HG03097 (cell line): ENCODE data around the gene ATPAF2.

Experiments used
- ATAC-seq: cut with Tn5 transposase; IDR thresholded peaks from one replicate; pipeline ENCODE4 v1.9.1; 2021; ENCODE audit not compliant: unreplicated experiment, low FRiP score

Gene ATPAF2

DNA sequence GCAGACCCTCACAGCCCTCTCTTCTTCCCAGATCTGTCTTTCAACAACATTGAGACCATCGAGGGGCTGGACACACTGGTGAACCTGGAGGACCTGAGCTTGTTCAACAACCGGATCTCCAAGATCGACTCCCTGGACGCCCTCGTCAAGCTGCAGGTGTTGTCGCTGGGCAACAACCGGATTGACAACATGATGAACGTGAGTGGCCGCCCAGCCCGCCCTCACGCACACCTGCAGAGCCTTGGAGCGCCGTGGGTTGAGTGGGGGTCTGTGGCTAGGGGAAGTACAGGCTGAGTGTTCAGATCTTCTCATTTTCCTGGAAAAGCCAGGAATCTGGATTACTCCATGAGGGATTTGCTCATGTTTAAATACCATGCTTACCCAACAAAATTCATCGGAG lies 51.1 kb downstream of the ATPAF2 start:
- no peak for ATAC-seq

GRCh38 chr17:17987187-17987896 lies 51.6 kb downstream of the ATPAF2 start:
- ATAC-seq = no peak

GRCh38 chr17:17985555-17985954 lies 53.4 kb downstream of the ATPAF2 start:
- no peak for ATAC-seq

DNA sequence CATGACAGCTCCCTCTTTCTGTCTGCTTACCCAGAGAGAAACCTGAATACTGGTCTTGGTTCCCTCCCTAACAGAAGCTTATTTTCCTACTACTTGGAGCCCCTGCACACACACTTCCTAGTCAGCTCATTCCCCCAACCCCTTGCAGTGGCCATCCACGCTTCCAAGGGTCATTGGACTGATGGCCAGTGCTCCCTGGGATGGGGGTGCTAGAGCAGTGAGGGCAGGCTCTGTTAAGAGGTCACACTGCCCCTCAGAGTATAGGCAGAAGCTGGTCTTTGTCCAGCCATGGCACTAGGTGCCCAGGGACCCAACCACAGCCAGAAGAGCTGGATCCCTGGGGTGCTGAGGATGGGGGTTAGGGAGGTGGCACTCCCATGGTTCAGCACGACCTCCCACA lies 53.8 kb downstream of the ATPAF2 start:
- ATAC-seq = no peak

- no peak for ATAC-seq
Observed at GRCh38 chr17:17983776-17984175, 55.2 kb downstream of the ATPAF2 start.

GRCh38 chr17:17983376-17983775 lies 55.6 kb downstream of the ATPAF2 start:
- no peak for ATAC-seq

- ATAC-seq = no peak
Observed at GRCh38 chr17:17982801-17983200, 56.2 kb downstream of the ATPAF2 start.

- no peak for ATAC-seq
Observed at GRCh38 chr17:17981330-17981729, 57.6 kb downstream of the ATPAF2 start.

GRCh38 chr17:17979778-17980177 lies 59.2 kb downstream of the ATPAF2 start:
- ATAC-seq = no peak

GRCh38 chr17:17978481-17979424 lies 60.2 kb downstream of the ATPAF2 start:
- ATAC-seq = no peak

DNA sequence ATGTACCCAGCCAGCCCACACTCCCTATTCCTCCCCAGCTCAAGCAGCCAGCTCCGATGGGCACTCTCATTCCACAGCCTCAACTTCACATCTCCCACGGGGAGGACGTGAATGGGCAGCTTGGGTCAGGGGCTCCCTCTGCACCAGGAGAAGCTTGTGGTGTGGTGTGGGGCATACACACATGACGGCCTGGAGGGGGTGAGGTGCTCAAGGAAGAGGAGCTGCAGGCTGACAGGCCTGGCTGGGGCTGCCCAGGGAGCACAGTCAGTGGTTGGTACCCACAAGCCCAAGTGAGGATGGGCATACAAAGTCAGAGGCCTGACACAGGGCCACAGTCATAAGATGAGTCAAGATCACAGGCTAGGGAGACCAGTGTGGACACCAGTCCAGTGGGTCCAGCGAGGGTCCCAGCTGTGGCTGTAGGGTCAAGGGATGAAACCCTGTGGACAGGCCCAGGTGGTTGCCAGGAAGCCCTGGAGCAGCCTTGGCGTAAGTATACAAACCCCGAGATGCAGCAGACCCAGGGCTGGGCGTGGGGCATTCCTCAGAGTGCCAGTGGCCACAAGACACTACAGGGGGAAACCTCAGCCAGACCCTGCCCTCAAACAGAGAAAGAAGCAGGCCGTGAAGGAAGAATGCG lies 61.9 kb downstream of the ATPAF2 start:
- no peak for ATAC-seq

DNA sequence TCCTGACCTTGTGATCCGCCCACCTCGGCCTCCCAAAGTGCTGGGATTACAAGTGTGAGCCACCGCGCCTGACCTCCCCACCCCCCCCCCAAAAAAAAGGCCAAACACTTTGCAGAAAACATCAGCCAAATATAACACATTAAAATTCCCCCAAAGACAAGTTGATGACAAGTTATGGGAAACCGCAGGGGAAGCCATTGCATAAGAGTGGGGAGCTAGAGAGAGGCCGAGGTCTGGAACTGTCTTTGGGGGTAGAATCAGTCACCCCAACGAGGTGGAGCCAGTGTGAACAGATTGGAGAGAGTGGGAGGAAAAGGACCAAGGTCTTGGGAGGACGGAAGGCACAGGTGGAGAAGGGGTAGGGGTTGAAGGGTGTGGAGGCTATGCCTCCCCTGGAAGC lies 63.5 kb downstream of the ATPAF2 start:
- no peak for ATAC-seq

- no peak for ATAC-seq
Observed at GRCh38 chr17:17972952-17973254, 66.1 kb downstream of the ATPAF2 start.

DNA sequence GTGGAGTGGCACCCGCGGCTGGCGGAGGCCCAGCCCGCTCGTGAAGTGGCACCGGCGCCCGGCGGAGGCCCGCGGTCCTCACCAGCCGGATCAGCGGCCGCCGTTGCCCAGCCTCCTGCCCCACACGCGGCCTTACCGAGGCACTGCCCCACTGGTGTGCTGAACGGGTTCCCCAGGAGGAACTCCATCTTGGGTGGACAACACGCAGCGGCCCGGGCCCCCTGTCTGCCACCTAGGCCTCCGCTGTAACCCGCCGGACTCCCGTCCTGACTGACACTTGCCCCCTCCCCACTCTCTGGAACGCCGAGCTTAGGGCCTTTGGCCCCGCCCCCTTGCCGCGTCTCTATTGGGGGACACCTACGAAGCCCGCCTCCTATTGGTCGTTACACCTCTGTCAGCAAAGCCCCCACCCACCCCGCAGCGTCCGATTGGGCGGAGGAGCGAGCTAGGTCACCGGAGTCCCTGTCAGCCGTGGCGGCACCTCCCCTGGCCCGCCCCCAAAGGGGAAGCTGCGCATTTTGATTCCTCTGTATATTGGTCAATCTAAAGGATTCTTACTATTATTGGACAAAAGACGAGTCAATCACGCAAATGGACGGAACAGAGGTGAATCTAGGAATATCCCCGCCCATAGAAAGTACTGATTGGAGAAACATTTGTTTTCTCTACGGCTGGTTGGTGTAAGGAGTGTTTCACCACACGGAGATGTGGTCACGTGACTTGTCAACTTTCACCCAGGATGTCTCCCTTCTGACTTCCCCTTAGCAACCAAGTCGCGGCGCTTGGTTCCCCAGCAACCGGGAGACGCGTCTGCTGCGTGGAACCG lies 66.6 kb downstream of the ATPAF2 start, which contains the start of the genes DRC3 and TOM1L2:
TSS of gene DRC3 (plus strand) at position 737 of the 826 bp plus-strand sequence. CDS start 4,737 bp downstream, outside the sequence.
TSS of gene TOM1L2 (minus strand) at position 275 of the 826 bp plus-strand sequence. CDS start at position 188, 87 bp downstream.
- ATAC-seq = peak; percentile 94

GRCh38 chr17:17971431-17972125 lies 67.4 kb downstream of the ATPAF2 start:
- ATAC-seq = no peak

DNA sequence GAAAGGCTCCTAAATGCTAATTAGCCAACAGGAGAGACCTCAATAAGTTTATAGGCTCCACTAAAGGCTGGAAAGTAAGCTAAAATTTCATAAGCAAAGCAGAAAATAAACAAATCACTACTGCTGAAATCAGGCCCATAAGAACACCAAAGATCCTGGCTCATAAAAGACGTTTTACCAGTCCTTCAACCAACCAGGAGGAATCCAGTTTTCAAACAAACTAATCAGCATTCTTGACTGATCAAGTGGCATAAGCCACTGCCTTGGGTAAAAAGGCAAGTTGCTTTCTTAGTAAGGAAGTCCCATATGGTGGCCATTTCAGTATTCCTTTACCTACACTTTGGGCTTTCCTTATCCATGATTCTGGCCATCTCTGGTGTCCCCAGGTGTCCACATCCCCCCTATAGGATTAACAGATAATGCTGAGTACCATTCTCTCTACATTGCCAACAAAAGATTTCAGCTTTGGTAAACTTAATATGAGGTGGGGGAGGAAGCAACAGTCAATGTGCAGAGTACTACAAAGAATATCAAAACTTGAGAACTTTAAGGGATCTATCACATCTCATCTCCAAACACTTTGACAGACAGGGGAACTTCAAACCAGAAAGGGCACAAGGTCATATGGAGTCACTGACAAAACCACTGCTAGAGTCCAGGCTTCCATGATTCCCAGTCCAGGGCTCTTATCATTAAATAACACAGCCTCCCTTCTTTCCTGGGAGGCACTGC lies 68.1 kb downstream of the ATPAF2 start:
- no peak for ATAC-seq
